ENCODE results near the gene TBC1D17.

DNA sequence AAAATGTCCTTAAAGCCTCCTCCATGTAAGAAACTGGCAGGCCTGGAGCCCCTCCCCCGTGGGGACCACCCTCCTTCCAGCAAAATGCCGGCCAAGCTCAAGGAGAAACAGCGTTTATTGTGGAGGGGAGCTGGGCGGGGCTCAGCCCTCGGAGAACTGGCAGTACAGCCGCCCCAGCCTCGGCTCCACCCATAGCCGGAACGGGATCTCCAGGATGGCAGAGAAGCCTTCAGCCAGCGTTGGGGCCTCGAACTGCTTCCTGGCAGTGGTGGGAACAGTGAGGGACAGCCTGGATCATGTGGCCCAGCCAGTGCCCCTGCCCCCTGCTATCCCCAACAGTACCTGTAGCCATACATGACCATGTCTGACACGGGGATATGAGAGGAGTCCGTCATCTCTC lies 16.4 kb upstream of the TBC1D17 start:
- TF ChIP-seq, protein P1, sequence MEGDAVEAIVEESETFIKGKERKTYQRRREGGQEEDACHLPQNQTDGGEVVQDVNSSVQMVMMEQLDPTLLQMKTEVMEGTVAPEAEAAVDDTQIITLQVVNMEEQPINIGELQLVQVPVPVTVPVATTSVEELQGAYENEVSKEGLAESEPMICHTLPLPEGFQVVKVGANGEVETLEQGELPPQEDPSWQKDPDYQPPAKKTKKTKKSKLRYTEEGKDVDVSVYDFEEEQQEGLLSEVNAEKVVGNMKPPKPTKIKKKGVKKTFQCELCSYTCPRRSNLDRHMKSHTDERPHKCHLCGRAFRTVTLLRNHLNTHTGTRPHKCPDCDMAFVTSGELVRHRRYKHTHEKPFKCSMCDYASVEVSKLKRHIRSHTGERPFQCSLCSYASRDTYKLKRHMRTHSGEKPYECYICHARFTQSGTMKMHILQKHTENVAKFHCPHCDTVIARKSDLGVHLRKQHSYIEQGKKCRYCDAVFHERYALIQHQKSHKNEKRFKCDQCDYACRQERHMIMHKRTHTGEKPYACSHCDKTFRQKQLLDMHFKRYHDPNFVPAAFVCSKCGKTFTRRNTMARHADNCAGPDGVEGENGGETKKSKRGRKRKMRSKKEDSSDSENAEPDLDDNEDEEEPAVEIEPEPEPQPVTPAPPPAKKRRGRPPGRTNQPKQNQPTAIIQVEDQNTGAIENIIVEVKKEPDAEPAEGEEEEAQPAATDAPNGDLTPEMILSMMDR (IDR thresholded peaks at IDR 0.05; ENCODE audit: poor library complexity, severe bottlenecking) = no peak
- no peak for TF ChIP-seq RAD21 (conservative IDR thresholded peaks at IDR 0.05)
- no peak for TF ChIP-seq EZH2 (IDR thresholded peaks at IDR 0.05; ENCODE audit: borderline replicate concordance, insufficient read depth, low read length, poor library complexity, severe bottlenecking)
- TF ChIP-seq MXI1 (conservative IDR thresholded peaks at IDR 0.05; ENCODE audit: poor library complexity, severe bottlenecking) = no peak
- no peak for TF ChIP-seq POLR2AphosphoS5 (IDR thresholded peaks at IDR 0.05)

Measured in neural cell (in vitro differentiated cells).